Measurements from ENCODE around the gene DLEC1.

DNA sequence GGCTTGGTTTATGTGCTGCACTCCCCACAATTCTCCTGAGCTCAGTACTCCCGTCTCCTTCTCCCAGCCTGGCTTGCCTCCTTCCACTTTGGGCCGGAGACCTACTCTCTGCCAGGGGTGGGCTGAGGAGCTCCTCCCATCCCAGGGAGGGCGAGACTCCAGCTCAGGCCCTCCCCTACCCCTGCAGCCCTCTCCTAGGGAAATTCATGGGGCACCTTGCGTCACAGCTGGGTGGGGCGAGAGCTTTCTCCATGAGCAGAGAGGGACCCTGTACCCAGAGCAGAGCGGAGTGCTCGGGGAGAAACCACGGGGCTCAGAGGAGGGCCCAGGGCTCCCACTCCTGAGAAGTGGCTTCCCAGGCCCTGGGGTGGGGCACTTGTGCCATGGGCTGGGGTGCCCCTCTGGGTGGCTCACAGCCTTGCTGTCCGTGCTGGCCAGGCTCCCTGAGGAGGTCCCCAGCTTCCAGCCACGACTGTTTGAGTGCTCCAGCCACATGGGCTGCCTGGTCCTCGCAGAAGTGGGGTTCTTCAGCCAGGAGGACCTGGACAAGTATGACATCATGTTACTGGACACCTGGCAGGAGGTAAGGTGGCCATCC, 35.1 kb upstream of the DLEC1 start:
- TF ChIP-seq CTCF (IDR thresholded peaks at IDR 0.05; ENCODE audit: insufficient read depth, low read length, poor library complexity, severe bottlenecking), result no peak
- TF ChIP-seq EZH2phosphoT487 (conservative IDR thresholded peaks at IDR 0.05; ENCODE audit: low read length), result no peak

All from SU-DHL-6 (cell line).